ENCODE results near the gene PRICKLE2.

GRCh38 chr3:64084640-64085039 is 140.6 kb downstream of the PRICKLE2 start:
- TF ChIP-seq CTCF (IDR thresholded peaks at IDR 0.05; ENCODE audit: poor library complexity): no peak
- TF ChIP-seq EZH2phosphoT487 (IDR thresholded peaks at IDR 0.05; ENCODE audit: low read depth, severe bottlenecking, unreplicated experiment): no peak

Data from hepatocyte (in vitro differentiated cells).